HFF-Myc (cell line): ENCODE measurements around the gene TADA2A.
A peak's percentile ranks its signal among the peaks of the same experiment; 100 is the strongest.
"Not testable (repeated sequence)": the region's sequence is repeated elsewhere in the genome, so short reads cannot be mapped to it uniquely, and the experiment has no call there.

Experiments used
- DNase-seq: peaks from one replicate; pipeline ENCODE4 v3.0.0-alpha.2; 2011; ENCODE audit warnings: low read depth; ENCODE audit errors: extremely low read depth
- H3K4me3 ChIP-seq: replicated peaks from 2 replicates; pipeline ENCODE4 v1.5.1; 2011; ENCODE audit warnings: low read depth, mild to moderate bottlenecking, control low read depth, low read length
- CTCF ChIP-seq: IDR thresholded peaks from 2 replicates; pipeline ENCODE4 v1.5.1; 2012; ENCODE audit warnings: mild to moderate bottlenecking, low read depth, low read length, control low read depth; ENCODE audit errors: missing control alignments

TADA2A gene

GRCh38 chr17:37438141-37438540 lies 31.5 kb downstream of the TADA2A start:
- no peak for DNase-seq
- no peak overlapping the region for H3K4me3 ChIP-seq

GRCh38 chr17:37440424-37440823 lies 33.7 kb downstream of the TADA2A start:
- no peak for DNase-seq
- no peak for TF ChIP-seq CTCF
- no peak overlapping the region for H3K4me3 ChIP-seq

More at GRCh38 chr17:37438141-37438540, 31.5 kb downstream of the TADA2A start:
- peak; percentile 30 for TF ChIP-seq CTCF

- not testable (repeated sequence) for DNase-seq, H3K4me3 ChIP-seq
Observed at GRCh38 chr17:37441369-37442014, 34.8 kb downstream of the TADA2A start.

GRCh38 chr17:37446027-37446426 lies 39.3 kb downstream of the TADA2A start:
- no peak for DNase-seq
- no peak for TF ChIP-seq CTCF
- H3K4me3 ChIP-seq, result no peak overlapping the region

- no peak for DNase-seq
- no peak for TF ChIP-seq CTCF
- no peak overlapping the region for H3K4me3 ChIP-seq
Observed at GRCh38 chr17:37447641-37448040, 41.0 kb downstream of the TADA2A start.

- H3K4me3 ChIP-seq, result no peak overlapping the region
- DNase-seq, result no peak
- TF ChIP-seq CTCF, result no peak
Observed at GRCh38 chr17:37450112-37450511, 43.4 kb downstream of the TADA2A start.

GRCh38 chr17:37457801-37458200 lies 51.1 kb downstream of the TADA2A start:
- DNase-seq, H3K4me3 ChIP-seq: not testable (repeated sequence)

- no peak for TF ChIP-seq CTCF
- DNase-seq, result no peak
- H3K4me3 ChIP-seq, result no peak overlapping the region
Observed at GRCh38 chr17:37458805-37459204, 52.1 kb downstream of the TADA2A start.
